Choroid plexus epithelial cell (primary cell): ENCODE data around the gene FAM240B.

Experiments used
- DNase-seq: peaks from one replicate; pipeline ENCODE4 v3.0.0-alpha.2; 2010; ENCODE audit warnings: low read depth
- H3K4me3 ChIP-seq: 2 replicates; pipeline ENCODE4 v1.5.1; 2011; ENCODE audit warnings: low read depth, mild to moderate bottlenecking, control low read depth, low read length, moderate library complexity
- CTCF ChIP-seq: conservative IDR thresholded peaks from 2 replicates; pipeline ENCODE4 v1.5.1; 2011; ENCODE audit warnings: low read depth, mild to moderate bottlenecking, control low read depth, inconsistent platforms, low read length, moderate library complexity

Gene FAM240B

DNA sequence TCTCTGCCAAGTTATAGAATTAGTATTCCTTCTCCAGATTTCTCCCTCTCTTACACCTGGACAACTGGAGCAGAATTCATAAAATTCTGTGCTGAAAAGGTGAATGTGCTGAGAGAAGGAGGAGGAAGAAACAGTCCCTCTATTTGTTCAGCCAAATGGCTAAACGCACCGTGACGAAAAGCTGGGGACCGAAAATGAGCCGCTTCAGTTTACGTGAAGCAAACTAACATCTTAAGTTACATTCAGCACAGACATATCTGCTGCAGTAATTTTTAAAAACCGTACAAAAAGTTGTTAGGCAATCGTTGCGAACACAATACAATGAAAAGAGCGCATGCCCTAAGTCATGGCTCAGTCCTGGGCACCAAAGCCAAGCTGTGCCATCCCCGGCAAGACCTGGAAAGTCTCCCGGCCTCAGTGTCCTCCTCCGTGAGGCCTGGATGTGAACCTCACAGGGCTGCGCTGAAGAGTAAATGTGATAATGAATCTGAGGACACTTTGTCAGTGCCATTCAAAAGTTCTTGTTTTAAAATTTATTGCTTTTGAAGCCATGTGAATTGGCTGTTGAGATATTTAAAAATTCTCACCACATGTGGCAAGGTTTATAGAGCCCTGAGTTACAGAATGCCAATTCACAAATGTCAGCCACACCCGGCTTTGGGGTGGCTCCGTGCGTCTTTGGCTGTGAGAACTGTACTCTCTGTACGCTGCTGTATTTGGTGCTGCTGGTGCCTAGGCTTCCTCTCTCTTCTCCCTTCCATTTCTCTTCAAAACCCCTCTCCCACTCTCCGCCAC is 46.3 kb downstream of the FAM240B start:
- no peak for TF ChIP-seq CTCF
- DNase-seq: no peak
- no peak overlapping the region for H3K4me3 ChIP-seq

- no peak for DNase-seq
- no peak overlapping the region for H3K4me3 ChIP-seq
- no peak for TF ChIP-seq CTCF
Observed at GRCh38 chr9:38671748-38672147, 48.2 kb downstream of the FAM240B start.

DNA sequence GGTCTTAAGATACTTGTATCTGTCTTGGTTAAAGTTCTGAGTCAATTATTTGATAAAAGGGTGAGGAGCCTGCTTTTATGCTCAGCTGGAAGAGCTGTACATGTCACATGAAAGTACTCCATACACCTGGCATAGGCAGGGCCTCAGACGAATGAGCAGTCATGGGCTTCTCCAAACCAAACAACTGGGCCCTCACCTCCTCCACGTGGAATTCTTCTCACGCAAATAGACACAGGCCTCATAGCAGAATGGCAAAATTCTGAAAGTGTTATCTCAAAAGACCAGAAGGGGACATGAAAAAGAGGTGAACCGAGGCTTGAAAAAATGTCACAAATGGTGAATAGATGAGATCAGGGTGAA is 48.6 kb downstream of the FAM240B start:
- H3K4me3 ChIP-seq: no peak overlapping the region
- TF ChIP-seq CTCF: no peak
- DNase-seq: peak; percentile 8

- no peak for DNase-seq
- no peak overlapping the region for H3K4me3 ChIP-seq
- no peak for TF ChIP-seq CTCF
Observed at GRCh38 chr9:38670542-38671371, 49.2 kb downstream of the FAM240B start.

GRCh38 chr9:38668791-38669466 is 51.0 kb downstream of the FAM240B start:
- no peak for TF ChIP-seq CTCF
- no peak overlapping the region for H3K4me3 ChIP-seq
- no peak for DNase-seq

DNA sequence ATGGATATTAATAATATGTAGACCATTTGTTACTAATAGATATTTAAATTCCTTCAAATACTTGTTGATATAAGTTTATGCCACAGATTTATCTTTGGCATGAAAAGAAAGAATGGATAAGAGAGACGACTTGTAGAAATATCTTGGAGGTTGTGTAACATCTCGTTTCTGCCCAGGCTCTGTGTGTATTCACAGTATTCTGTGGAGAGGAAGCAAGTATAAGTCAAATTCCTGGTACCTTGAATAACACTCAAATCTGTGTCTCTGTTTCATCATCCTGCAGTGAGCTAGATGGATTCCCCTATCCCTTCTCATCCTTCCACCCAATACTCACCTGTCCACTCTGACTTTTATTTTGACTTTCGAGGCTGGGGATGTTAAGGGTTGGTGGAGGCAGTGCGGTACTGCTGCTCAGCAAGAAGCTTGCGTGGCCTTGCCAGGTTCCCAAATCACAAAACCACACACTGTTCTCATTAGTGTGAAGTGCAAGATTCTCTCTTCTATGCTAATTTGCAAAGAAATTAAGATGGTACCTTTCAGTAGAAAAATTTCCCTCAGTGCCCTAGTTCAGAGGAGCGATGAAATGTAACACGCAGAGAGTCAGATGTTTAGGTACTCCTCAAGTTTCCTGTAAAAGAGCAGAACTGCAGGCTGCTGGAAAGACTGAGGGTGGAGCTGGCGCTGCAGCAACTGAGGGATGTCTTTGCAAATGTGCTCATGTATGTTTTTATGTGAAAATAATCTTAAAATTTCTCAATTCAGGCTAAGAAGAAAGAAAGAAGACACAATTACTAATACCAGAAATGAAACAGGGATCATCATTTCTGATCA is 57.0 kb downstream of the FAM240B start:
- DNase-seq: peak; percentile 92
- TF ChIP-seq CTCF: peak; percentile 97
- no peak overlapping the region for H3K4me3 ChIP-seq
